ENCODE measurements around the gene GIT2. TPM values are rescaled to one million over a fixed set of nuclear protein-coding genes. Genes with fewer than 3 reads are reported as not detected.
"Not testable (repeated sequence)": the region's sequence is repeated elsewhere in the genome, so short reads cannot be mapped to it uniquely, and the experiment has no call there.

GIT2 gene
- total RNA-seq, 1 experiment from 2014 or later, result 21.7 TPM

- TF ChIP-seq ZNF281 (CRISPR knock-in tag; IDR thresholded peaks at IDR 0.05), result no peak
- TF ChIP-seq NFYB (CRISPR knock-in tag; conservative IDR thresholded peaks at IDR 0.05; ENCODE audit: low read depth), result no peak
- TF ChIP-seq JUN (CRISPR knock-in tag; IDR thresholded peaks at IDR 0.05), result no peak
- TF ChIP-seq CTCF (IDR thresholded peaks at IDR 0.05), result no peak
- no peak for TF ChIP-seq ZNF219 (CRISPR knock-in tag; IDR thresholded peaks at IDR 0.05; ENCODE audit: borderline replicate concordance)
- no peak for TF ChIP-seq CBFB (CRISPR knock-in tag; IDR thresholded peaks at IDR 0.05; ENCODE audit: low read depth)
- no peak for TF ChIP-seq MAX (CRISPR knock-in tag; IDR thresholded peaks at IDR 0.05)
- no peak for TF ChIP-seq ZNF425 (CRISPR knock-in tag; conservative IDR thresholded peaks at IDR 0.05)
- TF ChIP-seq ZNF423 (CRISPR knock-in tag; IDR thresholded peaks at IDR 0.05), result no peak
- no peak for TF ChIP-seq E2F5 (CRISPR knock-in tag; IDR thresholded peaks at IDR 0.05)
- TF ChIP-seq STAT6 (CRISPR knock-in tag; conservative IDR thresholded peaks at IDR 0.05; ENCODE audit: low read depth), result no peak
- TF ChIP-seq ETV6 (CRISPR knock-in tag; IDR thresholded peaks at IDR 0.05), result no peak
Observed at GRCh38 chr12:109987615-109988014, 8.6 kb downstream of the GIT2 start (continued).

- H3K27ac Mint-ChIP-seq; POLR2A ChIA-PET; DNase-seq (ENCODE audit: low spot score); CTCF ChIA-PET; ATAC-seq; H3K27me3 Mint-ChIP-seq (ENCODE audit: low read depth); H3K9me3 Mint-ChIP-seq; H3K4me3 Mint-ChIP-seq: not testable (repeated sequence)
- peaks cover 14% of the 10 kb centered on the region for H3K4me1 Mint-ChIP-seq
- H3K36me3 Mint-ChIP-seq, result peaks cover 37% of the 10 kb centered on the region
Observed at GRCh38 chr12:109986236-109986635, 9.9 kb downstream of the GIT2 start.

Data from WTC11 (cell line).